ENCODE measurements around the gene DPH2. TPM values are rescaled to one million over a fixed set of nuclear protein-coding genes. Genes with fewer than 3 reads are reported as not detected.

The DPH2 gene
- total RNA-seq, 4 donors from 2014 or later, result 23.5 to 41.9 (median 32.5) TPM

GRCh38 chr1:43992232-43992995 lies 22.6 kb downstream of the DPH2 start:
- no peak for ATAC-seq
- Histone ChIP-seq H3K4me1 (peaks cover 0 to 33% (median 7%) of the 10 kb centered on the region in 3 donors), H3K4me3 (peak overlapping the region; percentile 52 to 74), H3K9me3 (no peaks in the 10 kb centered on the region), H3K27me3 (no peaks in the 10 kb centered on the region), H3K36me3 (no peaks in the 10 kb centered on the region), H3K27ac (peak overlapping the region in 3 of 4 donors; percentile 80 to 84 (median 80))
- TF ChIP-seq POLR2A (IDR thresholded peaks at IDR 0.05) (no peak), POLR2AphosphoS5 (IDR thresholded peaks at IDR 0.05) (no peak)
- WGBS, 2 donors (ENCODE audit: low coverage in 1 of 2), result 46 to 57% methylated on average over 1 to 4 of the region's 11 CpGs

- no peak for ATAC-seq
- Histone ChIP-seq H3K9me3 (no peaks in the 10 kb centered on the region), H3K4me1 (peaks cover 0 to 33% (median 7%) of the 10 kb centered on the region in 3 donors), H3K27me3 (no peaks in the 10 kb centered on the region), H3K36me3 (no peaks in the 10 kb centered on the region), H3K27ac (no peak overlapping the region), H3K4me3 (no peak overlapping the region)
- whole genome bisulfite sequencing, 2 donors (ENCODE audit: low coverage in 1 of 2), result 83 to 88% methylated on average over 4 to 6 of the region's 9 CpGs
- TF ChIP-seq POLR2A (IDR thresholded peaks at IDR 0.05) (no peak), POLR2AphosphoS5 (IDR thresholded peaks at IDR 0.05) (no peak), EP300 (IDR thresholded peaks at IDR 0.05) (no peak), CTCF (IDR thresholded peaks at IDR 0.05) (no peak)
These were observed 23.6 kb downstream of the DPH2 start for GRCh38 chr1:43993206-43993914.

GRCh38 chr1:43994071-43994470 lies 24.3 kb downstream of the DPH2 start:
- H3K9me3 ChIP-seq, result no peaks in the 10 kb centered on the region
- ATAC-seq, result no peak
- 80 to 92% methylated on average over 6 to 7 of the region's 7 CpGs for WGBS, 2 donors (ENCODE audit: low coverage in 1 of 2)
- no peak overlapping the region for H3K4me3 ChIP-seq
- no peaks in the 10 kb centered on the region for H3K27me3 ChIP-seq
- no peak overlapping the region for H3K27ac ChIP-seq
- no peak for TF ChIP-seq CTCF (IDR thresholded peaks at IDR 0.05)
- no peak for TF ChIP-seq POLR2A (IDR thresholded peaks at IDR 0.05)
- TF ChIP-seq EP300 (IDR thresholded peaks at IDR 0.05), result no peak
- no peak for TF ChIP-seq POLR2AphosphoS5 (IDR thresholded peaks at IDR 0.05)
- no peaks in the 10 kb centered on the region for H3K36me3 ChIP-seq
- H3K4me1 ChIP-seq, result peaks cover 0 to 33% (median 7%) of the 10 kb centered on the region in 3 donors

- Histone ChIP-seq H3K4me1 (peaks cover 0 to 33% (median 7%) of the 10 kb centered on the region in 3 donors), H3K9me3 (no peaks in the 10 kb centered on the region), H3K27ac (no peak overlapping the region), H3K36me3 (peaks cover 0 to 9% of the 10 kb centered on the region in 2 donors), H3K27me3 (no peaks in the 10 kb centered on the region), H3K4me3 (no peak overlapping the region)
- TF ChIP-seq CTCF (IDR thresholded peaks at IDR 0.05), result peak in 1 of 4 experiments; percentile 17
- no peak for TF ChIP-seq EP300 (IDR thresholded peaks at IDR 0.05)
- no peak for TF ChIP-seq POLR2A (IDR thresholded peaks at IDR 0.05)
- no peak for TF ChIP-seq POLR2AphosphoS5 (IDR thresholded peaks at IDR 0.05)
- no peak for ATAC-seq
- 42 to 60% methylated on average over 1 to 4 of the region's 15 CpGs for WGBS, 2 donors (ENCODE audit: low coverage in 1 of 2)
These were observed 25.3 kb downstream of the DPH2 start for GRCh38 chr1:43994794-43995790.

Data from gastroesophageal sphincter (tissue), 4 donors.